BE2C (cell line): ENCODE results near the gene CALM1.

Source experiments
- DNase-seq: peaks from one replicate; pipeline ENCODE4 v3.0.0-alpha.2; 2020
- H3K27me3 ChIP-seq: fragments of 250-450 bp; sonication (Bioruptor Pico); 2 replicates; pipeline ENCODE4 v1.5.1; 2020; ENCODE audit warnings: mild to moderate bottlenecking
- H3K36me3 ChIP-seq: fragments of 250-450 bp; sonication (Bioruptor Pico); 2 replicates; pipeline ENCODE4 v1.5.1; 2020; ENCODE audit warnings: mild to moderate bottlenecking
- H3K4me1 ChIP-seq: fragments of 250-450 bp; sonication (Bioruptor Pico); 2 replicates; pipeline ENCODE4 v1.5.1; 2020
- H3K4me3 ChIP-seq: 2 replicates; pipeline ENCODE4 v1.5.1; 2011; ENCODE audit warnings: low read depth, low read length
- H3K9me3 ChIP-seq: fragments of 250-450 bp; sonication (Bioruptor Pico); 2 replicates; pipeline ENCODE4 v1.5.1; 2020
- TF ChIP-seq, protein P1 (sequence below): IDR thresholded peaks from 2 replicates; pipeline ENCODE4 v1.5.1; 2012; ENCODE audit warnings: mild to moderate bottlenecking, low read depth, low read length

The CALM1 gene

DNA sequence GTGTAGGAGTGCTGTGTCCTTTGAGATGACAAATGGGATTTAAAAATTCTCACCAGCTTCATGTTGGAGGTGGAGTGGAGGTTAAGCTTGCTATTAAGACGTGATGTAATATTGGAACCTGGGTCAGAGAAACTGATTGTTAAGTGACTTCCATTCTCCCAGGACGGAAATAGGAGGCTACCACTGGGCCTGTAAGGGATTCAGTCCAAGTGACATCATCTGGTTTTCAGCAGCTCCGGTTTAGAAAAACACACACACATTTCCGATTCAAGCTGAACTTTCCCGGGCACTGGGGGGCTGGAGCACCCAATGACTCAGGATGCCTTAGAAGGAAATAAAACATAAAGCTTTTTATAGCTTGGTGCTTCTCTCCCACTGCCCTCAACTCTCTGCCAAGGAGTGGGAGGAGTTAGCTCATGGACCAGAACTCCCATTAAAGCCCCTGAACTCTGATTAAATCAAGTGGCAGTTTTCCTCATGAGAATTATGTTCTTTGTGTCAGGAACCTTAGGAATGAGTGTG, 12.4 kb downstream of the CALM1 start:
- Histone ChIP-seq H3K4me1 (peaks cover 6% of the 10 kb centered on the region), H3K36me3 (peaks cover 18% of the 10 kb centered on the region), H3K4me3 (no peak overlapping the region), H3K27me3 (no peaks in the 10 kb centered on the region), H3K9me3 (no peaks in the 10 kb centered on the region)
- TF ChIP-seq, protein P1, sequence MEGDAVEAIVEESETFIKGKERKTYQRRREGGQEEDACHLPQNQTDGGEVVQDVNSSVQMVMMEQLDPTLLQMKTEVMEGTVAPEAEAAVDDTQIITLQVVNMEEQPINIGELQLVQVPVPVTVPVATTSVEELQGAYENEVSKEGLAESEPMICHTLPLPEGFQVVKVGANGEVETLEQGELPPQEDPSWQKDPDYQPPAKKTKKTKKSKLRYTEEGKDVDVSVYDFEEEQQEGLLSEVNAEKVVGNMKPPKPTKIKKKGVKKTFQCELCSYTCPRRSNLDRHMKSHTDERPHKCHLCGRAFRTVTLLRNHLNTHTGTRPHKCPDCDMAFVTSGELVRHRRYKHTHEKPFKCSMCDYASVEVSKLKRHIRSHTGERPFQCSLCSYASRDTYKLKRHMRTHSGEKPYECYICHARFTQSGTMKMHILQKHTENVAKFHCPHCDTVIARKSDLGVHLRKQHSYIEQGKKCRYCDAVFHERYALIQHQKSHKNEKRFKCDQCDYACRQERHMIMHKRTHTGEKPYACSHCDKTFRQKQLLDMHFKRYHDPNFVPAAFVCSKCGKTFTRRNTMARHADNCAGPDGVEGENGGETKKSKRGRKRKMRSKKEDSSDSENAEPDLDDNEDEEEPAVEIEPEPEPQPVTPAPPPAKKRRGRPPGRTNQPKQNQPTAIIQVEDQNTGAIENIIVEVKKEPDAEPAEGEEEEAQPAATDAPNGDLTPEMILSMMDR, result no peak
- DNase-seq, result peak; percentile 30

DNA sequence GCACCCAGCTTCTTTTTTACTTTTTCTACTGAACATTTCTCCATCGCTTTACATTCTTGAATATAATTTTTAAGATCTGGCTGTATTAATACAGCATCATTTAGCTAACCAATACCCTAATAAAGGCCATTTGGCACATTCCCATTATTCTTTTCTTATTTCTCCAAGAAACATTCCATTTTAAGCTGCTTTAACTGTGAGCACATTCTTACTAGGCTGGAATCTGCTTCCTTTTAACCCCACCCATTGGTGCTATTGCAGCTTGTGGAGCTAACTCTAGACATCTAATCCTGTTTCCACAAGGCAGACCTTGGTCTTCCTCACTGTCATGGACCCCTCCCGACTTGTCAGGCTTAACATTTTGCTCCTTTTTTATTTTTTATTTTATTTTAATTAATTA, 15.2 kb downstream of the CALM1 start:
- DNase-seq, result no peak
- TF ChIP-seq, protein P1, result no peak

DNA sequence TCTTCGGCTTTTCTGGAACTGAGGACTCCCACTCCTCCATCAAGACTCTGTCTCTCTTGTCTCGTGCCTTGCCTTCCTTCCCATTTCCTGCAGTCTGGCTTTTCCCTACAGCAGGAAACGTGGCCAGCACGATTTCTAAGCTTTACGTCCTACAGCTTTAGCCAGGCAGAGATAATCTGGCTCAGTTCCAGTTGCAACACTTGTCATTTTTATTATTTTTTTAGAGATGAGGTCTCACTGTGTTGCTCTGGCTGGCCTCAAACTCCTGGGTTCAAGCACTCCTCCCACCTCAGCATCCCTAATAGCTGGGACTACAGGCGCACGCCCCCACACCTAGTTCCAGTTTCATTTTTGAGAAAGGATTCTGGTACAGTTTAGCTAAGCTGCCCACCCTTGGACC, 19.9 kb downstream of the CALM1 start:
- H3K4me1 ChIP-seq, result peaks cover 3% of the 10 kb centered on the region; the same call in 1 of the 2 replicates
- no peaks in the 10 kb centered on the region for H3K9me3 ChIP-seq
- H3K4me3 ChIP-seq, result no peak overlapping the region
- TF ChIP-seq, protein P1, result no peak
- no peaks in the 10 kb centered on the region for H3K36me3 ChIP-seq
- H3K27me3 ChIP-seq, result no peaks in the 10 kb centered on the region
- no peak for DNase-seq

More for the DNA sequence above, 15.2 kb downstream of the CALM1 start:
- peaks cover 10% of the 10 kb centered on the region for H3K4me1 ChIP-seq
- H3K4me3 ChIP-seq, result no peak overlapping the region
- no peaks in the 10 kb centered on the region for H3K27me3 ChIP-seq
- no peaks in the 10 kb centered on the region for H3K9me3 ChIP-seq
- no peaks in the 10 kb centered on the region for H3K36me3 ChIP-seq

DNA sequence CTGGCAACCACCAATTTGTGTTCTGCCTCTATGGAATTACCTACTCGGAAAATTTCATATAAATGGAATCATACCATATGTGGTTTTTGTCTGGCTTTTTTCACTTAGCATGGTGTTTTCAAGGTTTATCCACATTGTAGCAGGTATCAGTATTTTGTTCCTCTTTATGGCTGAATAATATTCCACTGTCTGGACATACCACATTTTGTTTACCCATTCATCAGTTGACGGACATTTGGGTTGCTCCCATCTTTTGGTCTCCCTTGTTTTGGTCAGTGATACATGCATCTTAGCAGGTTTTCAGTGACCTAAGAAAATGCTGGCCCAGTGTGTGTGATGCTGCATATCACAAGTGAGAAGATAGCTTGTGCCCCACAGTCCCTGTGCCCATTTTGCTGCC, 21.2 kb downstream of the CALM1 start:
- no peaks in the 10 kb centered on the region for H3K9me3 ChIP-seq
- no peaks in the 10 kb centered on the region for H3K27me3 ChIP-seq
- no peaks in the 10 kb centered on the region for H3K36me3 ChIP-seq
- TF ChIP-seq, protein P1, result no peak
- H3K4me3 ChIP-seq, result no peak overlapping the region
- no peak for DNase-seq
- peaks cover 3% of the 10 kb centered on the region; the same call in 1 of the 2 replicates for H3K4me1 ChIP-seq

DNA sequence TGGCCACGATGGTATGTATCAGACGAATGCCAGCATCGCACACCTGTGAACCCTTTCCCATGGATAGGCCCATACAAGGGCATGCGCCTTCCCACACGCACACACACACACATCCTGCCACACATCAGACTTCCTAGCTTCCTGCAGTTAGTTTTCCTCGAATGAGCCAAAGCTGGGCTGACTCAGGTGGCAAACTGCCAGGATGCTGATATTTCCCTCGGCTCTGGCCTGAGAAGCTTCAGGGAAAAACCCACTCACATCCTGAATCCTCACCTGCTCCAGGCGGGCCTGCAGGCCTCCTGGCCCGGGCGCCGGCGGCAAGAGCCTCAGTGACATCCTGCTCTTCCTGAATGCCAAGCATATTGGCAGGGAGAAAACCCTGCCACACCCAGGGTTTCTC, 22.4 kb downstream of the CALM1 start:
- peak; percentile 81 for DNase-seq
- no peaks in the 10 kb centered on the region for H3K27me3 ChIP-seq
- TF ChIP-seq, protein P1, result no peak
- no peak overlapping the region for H3K4me3 ChIP-seq
- no peaks in the 10 kb centered on the region for H3K36me3 ChIP-seq
- no peaks in the 10 kb centered on the region for H3K9me3 ChIP-seq
- peaks cover 3% of the 10 kb centered on the region; the same call in 1 of the 2 replicates for H3K4me1 ChIP-seq

DNA sequence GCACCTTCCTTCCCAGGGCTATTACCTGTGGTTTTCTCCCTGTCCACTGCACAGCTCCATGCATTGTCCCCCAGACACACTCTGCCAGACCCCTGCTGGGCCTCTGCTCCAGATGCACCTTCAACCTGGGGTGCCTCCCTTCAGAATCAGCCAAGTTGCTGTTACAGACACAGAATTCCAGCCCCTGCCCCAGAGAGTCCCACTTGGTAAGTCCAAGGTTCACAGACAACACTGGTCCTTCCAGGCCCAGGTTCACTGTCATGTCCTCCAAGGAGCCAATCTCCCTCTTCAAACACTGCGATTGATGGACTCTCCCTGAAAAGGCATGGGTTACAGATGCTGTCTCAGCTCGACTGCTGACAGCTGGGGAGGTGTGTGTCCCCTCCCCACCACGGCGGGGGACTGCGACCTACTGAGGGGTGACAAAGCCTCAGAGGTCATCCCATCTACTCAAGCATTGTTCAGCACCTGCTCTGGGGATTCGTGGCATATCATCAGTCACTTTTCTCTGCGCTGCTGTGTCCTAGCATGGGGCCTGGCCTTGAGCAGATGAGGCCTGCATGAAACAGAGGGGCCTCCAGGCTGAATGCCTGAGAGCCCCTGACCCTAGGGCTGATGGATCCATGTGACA, 24.3 kb downstream of the CALM1 start:
- H3K4me3 ChIP-seq, result no peak overlapping the region
- H3K36me3 ChIP-seq, result no peaks in the 10 kb centered on the region
- H3K9me3 ChIP-seq, result no peaks in the 10 kb centered on the region
- TF ChIP-seq, protein P1, result no peak
- DNase-seq, result no peak
- no peaks in the 10 kb centered on the region for H3K27me3 ChIP-seq
- H3K4me1 ChIP-seq, result peaks cover 3% of the 10 kb centered on the region; the same call in 1 of the 2 replicates
